HepG2 (cell line): ENCODE results near the gene EXTL2.
"Not testable (repeated sequence)": the region's sequence is repeated elsewhere in the genome, so short reads cannot be mapped to it uniquely, and the experiment has no call there.

Experiments
- KLF13 ChIP-seq: sonication (generic); formaldehyde crosslinking; IDR thresholded peaks from 2 replicates; pipeline ENCODE4 v1.4.0; 2020; ENCODE audit warnings: mild to moderate bottlenecking, missing genetic modification reagents
- MTA1 ChIP-seq: sonication (generic); formaldehyde crosslinking; IDR thresholded peaks from 2 replicates; pipeline ENCODE4 v1.4.0; 2020; ENCODE audit warnings: missing genetic modification reagents, mild to moderate bottlenecking, borderline replicate concordance
- TF ChIP-seq, protein P1 (sequence below): sonication (generic); formaldehyde crosslinking; IDR thresholded peaks from 2 replicates; pipeline ENCODE4 v1.5.0; 2020; ENCODE audit warnings: mild to moderate bottlenecking, missing genetic modification reagents, moderate library complexity
- TF ChIP-seq, protein P2 (sequence below): sonication (generic); formaldehyde crosslinking; IDR thresholded peaks from 2 replicates; pipeline ENCODE4 v1.4.0; 2020; ENCODE audit warnings: missing genetic modification reagents, borderline replicate concordance

DNA sequence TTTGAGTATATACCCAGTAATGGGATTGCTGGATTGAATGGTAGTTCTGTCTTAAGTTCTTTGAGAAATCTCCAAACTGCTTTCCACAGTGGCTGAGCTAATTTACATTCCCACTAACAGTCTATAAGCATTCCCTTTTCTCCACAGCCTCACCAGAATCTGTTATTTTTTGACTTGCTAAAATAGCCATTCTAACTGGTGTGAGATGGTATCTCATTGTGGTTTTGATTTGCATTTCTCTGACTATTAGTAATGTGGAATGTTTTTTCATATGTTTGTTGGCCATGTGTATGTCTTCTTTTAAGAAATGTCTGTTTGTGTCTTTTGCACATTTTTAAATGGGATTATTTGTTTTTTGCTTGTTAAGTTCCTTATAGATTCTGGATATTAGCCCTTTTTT is 39.5 kb downstream of the EXTL2 start:
- TF ChIP-seq KLF13, MTA1 (CRISPR knock-in tag): not testable (repeated sequence)
- TF ChIP-seq, protein P1, sequence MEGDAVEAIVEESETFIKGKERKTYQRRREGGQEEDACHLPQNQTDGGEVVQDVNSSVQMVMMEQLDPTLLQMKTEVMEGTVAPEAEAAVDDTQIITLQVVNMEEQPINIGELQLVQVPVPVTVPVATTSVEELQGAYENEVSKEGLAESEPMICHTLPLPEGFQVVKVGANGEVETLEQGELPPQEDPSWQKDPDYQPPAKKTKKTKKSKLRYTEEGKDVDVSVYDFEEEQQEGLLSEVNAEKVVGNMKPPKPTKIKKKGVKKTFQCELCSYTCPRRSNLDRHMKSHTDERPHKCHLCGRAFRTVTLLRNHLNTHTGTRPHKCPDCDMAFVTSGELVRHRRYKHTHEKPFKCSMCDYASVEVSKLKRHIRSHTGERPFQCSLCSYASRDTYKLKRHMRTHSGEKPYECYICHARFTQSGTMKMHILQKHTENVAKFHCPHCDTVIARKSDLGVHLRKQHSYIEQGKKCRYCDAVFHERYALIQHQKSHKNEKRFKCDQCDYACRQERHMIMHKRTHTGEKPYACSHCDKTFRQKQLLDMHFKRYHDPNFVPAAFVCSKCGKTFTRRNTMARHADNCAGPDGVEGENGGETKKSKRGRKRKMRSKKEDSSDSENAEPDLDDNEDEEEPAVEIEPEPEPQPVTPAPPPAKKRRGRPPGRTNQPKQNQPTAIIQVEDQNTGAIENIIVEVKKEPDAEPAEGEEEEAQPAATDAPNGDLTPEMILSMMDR (CRISPR knock-in tag): not testable (repeated sequence)
- TF ChIP-seq, protein P2, sequence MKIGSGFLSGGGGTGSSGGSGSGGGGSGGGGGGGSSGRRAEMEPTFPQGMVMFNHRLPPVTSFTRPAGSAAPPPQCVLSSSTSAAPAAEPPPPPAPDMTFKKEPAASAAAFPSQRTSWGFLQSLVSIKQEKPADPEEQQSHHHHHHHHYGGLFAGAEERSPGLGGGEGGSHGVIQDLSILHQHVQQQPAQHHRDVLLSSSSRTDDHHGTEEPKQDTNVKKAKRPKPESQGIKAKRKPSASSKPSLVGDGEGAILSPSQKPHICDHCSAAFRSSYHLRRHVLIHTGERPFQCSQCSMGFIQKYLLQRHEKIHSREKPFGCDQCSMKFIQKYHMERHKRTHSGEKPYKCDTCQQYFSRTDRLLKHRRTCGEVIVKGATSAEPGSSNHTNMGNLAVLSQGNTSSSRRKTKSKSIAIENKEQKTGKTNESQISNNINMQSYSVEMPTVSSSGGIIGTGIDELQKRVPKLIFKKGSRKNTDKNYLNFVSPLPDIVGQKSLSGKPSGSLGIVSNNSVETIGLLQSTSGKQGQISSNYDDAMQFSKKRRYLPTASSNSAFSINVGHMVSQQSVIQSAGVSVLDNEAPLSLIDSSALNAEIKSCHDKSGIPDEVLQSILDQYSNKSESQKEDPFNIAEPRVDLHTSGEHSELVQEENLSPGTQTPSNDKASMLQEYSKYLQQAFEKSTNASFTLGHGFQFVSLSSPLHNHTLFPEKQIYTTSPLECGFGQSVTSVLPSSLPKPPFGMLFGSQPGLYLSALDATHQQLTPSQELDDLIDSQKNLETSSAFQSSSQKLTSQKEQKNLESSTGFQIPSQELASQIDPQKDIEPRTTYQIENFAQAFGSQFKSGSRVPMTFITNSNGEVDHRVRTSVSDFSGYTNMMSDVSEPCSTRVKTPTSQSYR (CRISPR knock-in tag): not testable (repeated sequence)
